Transverse colon (tissue), 4 donors: ENCODE measurements around the gene SLC4A4. TPM values are rescaled to one million over a fixed set of nuclear protein-coding genes. Genes with fewer than 3 reads are reported as not detected.

Experiments used
- DNase-seq: peaks from one replicate; pipeline ENCODE4 v3.0.0-alpha.2; 2019
- H3K27ac ChIP-seq, 4 donors: fragments of 200-600 bp; sonication (generic); 2 replicates each; pipeline ENCODE4 v1.5.1; 2016 to 2018; ENCODE audit warnings: inconsistent platforms in 4 of 4
- H3K27me3 ChIP-seq: fragments of 200-600 bp; sonication (generic); 2 replicates; pipeline ENCODE4 v1.5.1; 2017; ENCODE audit warnings: inconsistent platforms
- H3K36me3 ChIP-seq, 4 donors: fragments of 200-600 bp; sonication (generic); 2 replicates each; pipeline ENCODE4 v1.5.1; 2017 to 2019; ENCODE audit warnings: inconsistent platforms in 4 of 4
- H3K4me1 ChIP-seq, 4 donors: fragments of 200-600 bp; sonication (generic); 2 replicates each; pipeline ENCODE4 v1.5.1; 2017 to 2020; ENCODE audit warnings: inconsistent platforms in 4 of 4
- H3K4me3 ChIP-seq, 4 donors: fragments of 200-600 bp; sonication (generic); 1 replicate in 1 of 4; 2 replicates in 3 of 4; pipeline versions ENCODE4 v1.5.1 to v1.6.1; 2017 to 2019; ENCODE audit warnings: inconsistent platforms in 4 of 4
- H3K9me3 ChIP-seq, 2 donors: fragments of 200-600 bp; sonication (generic); 2 replicates each; pipeline ENCODE4 v1.5.1; 2017 to 2019; ENCODE audit warnings: inconsistent platforms in 2 of 2
- CTCF ChIP-seq, 5 experiments: fragments of 200-600 bp in 3 of 5; fragments of 450-650 bp in 2 of 5; sonication (generic) in 3 of 5; IDR thresholded peaks; 1 replicate in 2 of 5; 2 replicates in 3 of 5; pipeline ENCODE4 v1.5.1; 2016 to 2017; ENCODE audit warnings: antibody characterized with exemption in 5 of 5, inconsistent platforms in 3 of 5, mild to moderate bottlenecking in 2 of 5, moderate library complexity in 1 of 5
- EP300 ChIP-seq: sonication (generic); formaldehyde crosslinking; IDR thresholded peaks from one replicate; pipeline ENCODE4 v1.6.1; 2017; ENCODE audit warnings: antibody characterized with exemption, low read depth
- POLR2A ChIP-seq: fragments of 450-650 bp; IDR thresholded peaks from one replicate; pipeline ENCODE4 v1.6.1; 2016; ENCODE audit warnings: antibody characterized with exemption, mild to moderate bottlenecking, moderate library complexity
- POLR2AphosphoS5 ChIP-seq, 3 donors: sonication (generic); formaldehyde crosslinking; IDR thresholded peaks; one replicate each; pipeline ENCODE4 v1.6.1; 2016; ENCODE audit warnings: antibody characterized with exemption in 3 of 3
- WGBS, 2 donors: methylation state at CpG; one replicate each; pipeline ENCODE4 v1.1.5; 2018; ENCODE audit warnings: low coverage in 1 of 2; 5-methylcytosine and 5-hydroxymethylcytosine counted together
- in situ Hi-C, 4 donors: fragments of 200-750 bp; cut with MboI; loops; one replicate each; pipeline versions ENCODE4 v1.15.0 to v1.15.1; 2017; ENCODE audit warnings: low sequenced_read_pairs in 3 of 4, low pct_ligation_motif_present in 1 of 4, low pct_unique_long_range_greater_than_20kb in 1 of 4
- intact Hi-C: fragments of 100-400 bp; cut with DNase I; formaldehyde crosslinking; loops from one replicate; pipeline ENCODE4 v1.15.1; 2023; ENCODE audit warnings: low total_unique reads
- total RNA-seq, 4 donors: library from RNA; depleted of rRNA; stranded (reverse); fragments of >200 nt; gene quantifications; one replicate each; pipeline ENCODE4 v1.1.0, GENCODE V29; 2016

Gene SLC4A4
- total RNA-seq, 4 donors from 2014 or later: 91.7 to 182 (median 134) TPM

GRCh38 chr4:71587995-71588394 lies 249.2 kb downstream of the SLC4A4 start:
- Histone ChIP-seq H3K27ac (no peak overlapping the region), H3K9me3 (no peaks in the 10 kb centered on the region), H3K4me3 (no peak overlapping the region), H3K36me3 (no peaks in the 10 kb centered on the region), H3K4me1 (peaks cover 0 to 6% (median 0%) of the 10 kb centered on the region in 4 donors), H3K27me3 (no peaks in the 10 kb centered on the region)
- TF ChIP-seq POLR2A: no peak
- in situ Hi-C loops: no loop called here
- WGBS, 2 donors: 85 to 97% methylated on average over 1 of the region's 1 CpG
- no peak for DNase-seq
- intact Hi-C loops: no loop called here

- Histone ChIP-seq H3K4me1 (no peaks in the 10 kb centered on the region), H3K36me3 (no peaks in the 10 kb centered on the region), H3K27ac (no peak overlapping the region), H3K27me3 (no peaks in the 10 kb centered on the region), H3K4me3 (no peak overlapping the region), H3K9me3 (no peaks in the 10 kb centered on the region)
- intact Hi-C loops (no loop called here), in situ Hi-C loops (no loop called here)
- no peak for TF ChIP-seq EP300
- TF ChIP-seq POLR2AphosphoS5 (IDR thresholded peaks at IDR 0.05): no peak
- WGBS, 2 donors: 75 to 77% methylated on average over 1 of the region's 1 CpG
- DNase-seq: no peak
These were observed 254.0 kb downstream of the SLC4A4 start for GRCh38 chr4:71592793-71593192.

GRCh38 chr4:71593311-71593710 lies 254.5 kb downstream of the SLC4A4 start:
- in situ Hi-C loops: no loop called here

GRCh38 chr4:71595576-71596108 lies 256.8 kb downstream of the SLC4A4 start:
- WGBS, 2 donors: 19 to 48% methylated on average over 2 of the region's 2 CpGs
- Histone ChIP-seq H3K27me3 (no peaks in the 10 kb centered on the region), H3K9me3 (no peaks in the 10 kb centered on the region), H3K36me3 (no peaks in the 10 kb centered on the region), H3K27ac (no peak overlapping the region), H3K4me3 (no peak overlapping the region), H3K4me1 (no peaks in the 10 kb centered on the region)
- no peak for TF ChIP-seq POLR2AphosphoS5 (IDR thresholded peaks at IDR 0.05)
- no peak for TF ChIP-seq EP300
- no peak for TF ChIP-seq POLR2A
- no peak for TF ChIP-seq CTCF (IDR thresholded peaks at IDR 0.05)
- intact Hi-C loops (no loop called here), in situ Hi-C loops (no loop called here)
- no peak for DNase-seq

More at GRCh38 chr4:71593311-71593710, 254.5 kb downstream of the SLC4A4 start:
- Histone ChIP-seq H3K4me3 (no peak overlapping the region), H3K27ac (no peak overlapping the region), H3K9me3 (no peaks in the 10 kb centered on the region), H3K4me1 (no peaks in the 10 kb centered on the region), H3K27me3 (no peaks in the 10 kb centered on the region), H3K36me3 (no peaks in the 10 kb centered on the region)
- no peak for DNase-seq
- intact Hi-C loops: no loop called here
- TF ChIP-seq EP300 (no peak), CTCF (IDR thresholded peaks at IDR 0.05) (no peak), POLR2AphosphoS5 (IDR thresholded peaks at IDR 0.05) (no peak), POLR2A (no peak)

- Histone ChIP-seq H3K4me1 (peaks cover 0 to 4% (median 0%) of the 10 kb centered on the region in 4 donors), H3K4me3 (no peak overlapping the region), H3K27me3 (no peaks in the 10 kb centered on the region), H3K9me3 (no peaks in the 10 kb centered on the region), H3K36me3 (no peaks in the 10 kb centered on the region), H3K27ac (no peak overlapping the region)
- in situ Hi-C loops: no loop called here
- 36 to 45% methylated on average over 3 of the region's 3 CpGs for WGBS, 2 donors
- TF ChIP-seq CTCF (IDR thresholded peaks at IDR 0.05): no peak
- TF ChIP-seq EP300: no peak
- intact Hi-C loops: no loop called here
- DNase-seq: no peak
These were observed 260.8 kb downstream of the SLC4A4 start for GRCh38 chr4:71599578-71599977.
